Astrocyte of the spinal cord (primary cell): ENCODE results near the gene SPINT1.

Experiments used
- DNase-seq: peaks from one replicate; pipeline ENCODE4 v3.0.0; 2011; ENCODE audit warnings: low read depth, low spot score
- H3K4me3 ChIP-seq: 2 replicates; pipeline ENCODE4 v1.5.1; 2011; ENCODE audit warnings: low read depth, mild to moderate bottlenecking, low read length, moderate library complexity
- CTCF ChIP-seq: IDR thresholded peaks from 2 replicates; pipeline ENCODE4 v1.5.1; 2012; ENCODE audit warnings: low read depth, mild to moderate bottlenecking, low read length, inconsistent platforms
- in situ Hi-C: cut with HindIII; loops from 2 replicates; pipeline ENCODE4 v1.10.0; 2017; ENCODE audit warnings: low sequenced_read_pairs

Gene SPINT1

GRCh38 chr15:40906091-40906990 lies 62.5 kb downstream of the SPINT1 start:
- peak; percentile 81 for TF ChIP-seq CTCF
- peak overlapping the region; percentile 36 for H3K4me3 ChIP-seq
- peak; percentile 93 for DNase-seq
- in situ Hi-C loops = no loop called here

GRCh38 chr15:40906991-40907802 lies 63.3 kb downstream of the SPINT1 start:
- in situ Hi-C loops = no loop called here
- no peak for TF ChIP-seq CTCF
- no peak for DNase-seq
- H3K4me3 ChIP-seq = peak overlapping the region; percentile 36
